K562 (cell line): ENCODE measurements around the gene SYVN1. TPM values are rescaled to one million over a fixed set of nuclear protein-coding genes. Genes with fewer than 3 reads are reported as not detected.
A peak's percentile ranks its signal among the peaks of the same experiment; 100 is the strongest.

Source experiments
- ADNP ChIP-seq: fragments of 200-800 bp; sonication (Bioruptor generic); IDR thresholded peaks from 2 replicates; pipeline ENCODE4 v1.6.1; 2016; ENCODE audit warnings: missing genetic modification characterization, missing compliant biosample characterization
- BACH1 ChIP-seq: fragments of 200-800 bp; sonication (Bioruptor generic); IDR thresholded peaks from 2 replicates; pipeline ENCODE4 v1.6.1; 2016; ENCODE audit warnings: missing genetic modification characterization, missing compliant biosample characterization
- FOXK1 ChIP-seq: sonication (generic); formaldehyde crosslinking; IDR thresholded peaks from 2 replicates; pipeline ENCODE4 v1.8.0; 2022; ENCODE audit warnings: missing genetic modification reagents, mild to moderate bottlenecking, borderline replicate concordance
- MCM3 ChIP-seq: fragments of 450-650 bp; IDR thresholded peaks from 2 replicates; pipeline ENCODE4 v1.6.1; 2016
- MEIS2 ChIP-seq: fragments of 450-650 bp; IDR thresholded peaks from 2 replicates; pipeline ENCODE4 v1.6.1; 2014; ENCODE audit warnings: mild to moderate bottlenecking; ENCODE audit not compliant: partially characterized antibody
- PBX2 ChIP-seq, 2 experiments: IDR thresholded peaks in 1 of 2; conservative IDR thresholded peaks in 1 of 2; 2 replicates each; pipeline ENCODE4 v1.6.1; 2016; ENCODE audit warnings: low read depth in 2 of 2, mild to moderate bottlenecking in 1 of 2, missing compliant biosample characterization in 1 of 2, missing genetic modification characterization in 1 of 2, moderate library complexity in 1 of 2
- PRPF4 ChIP-seq: fragments of 200-400 bp; formaldehyde crosslinking; IDR thresholded peaks from one replicate; pipeline ENCODE4 v1.6.1; 2017; ENCODE audit warnings: low read length, low read depth, mild to moderate bottlenecking; ENCODE audit not compliant: insufficient read depth, poor library complexity, severe bottlenecking
- SP1 ChIP-seq: sonication (generic); formaldehyde crosslinking; IDR thresholded peaks from 2 replicates; pipeline ENCODE4 v1.8.1; 2022; ENCODE audit warnings: mild to moderate bottlenecking, missing genetic modification reagents
- TARDBP ChIP-seq: fragments of 450-650 bp; IDR thresholded peaks from 2 replicates; pipeline ENCODE4 v1.6.1; 2016
- TCF15 ChIP-seq: fragments of 250-450 bp; sonication (Bioruptor Pico); IDR thresholded peaks from 2 replicates; pipeline ENCODE4 v1.8.0; 2022; ENCODE audit warnings: moderate library complexity, mild to moderate bottlenecking, inconsistent platforms
- TCF7 ChIP-seq: sonication (generic); IDR thresholded peaks from 2 replicates; pipeline ENCODE4 v1.6.1; 2016; ENCODE audit warnings: antibody characterized with exemption, borderline replicate concordance
- TGIF2 ChIP-seq: sonication (generic); formaldehyde crosslinking; IDR thresholded peaks from 2 replicates; pipeline ENCODE4 v1.8.1; 2022; ENCODE audit warnings: mild to moderate bottlenecking, missing genetic modification reagents, moderate library complexity
- YY1 ChIP-seq, 3 experiments: IDR thresholded peaks; 2 replicates each; pipeline ENCODE4 v1.6.1; 2011; ENCODE audit warnings: low read length in 2 of 3, mild to moderate bottlenecking in 2 of 3, moderate library complexity in 2 of 3, borderline replicate concordance in 1 of 3, control low read depth in 1 of 3, low read depth in 1 of 3; ENCODE audit not compliant: insufficient read depth in 3 of 3, insufficient replicate concordance in 2 of 3, control insufficient read depth in 1 of 3, insufficient read length in 1 of 3; ENCODE audit errors: extremely low read depth in 1 of 3
- ZNF24 ChIP-seq: fragments of 450-650 bp; IDR thresholded peaks from 2 replicates; pipeline ENCODE4 v1.6.1; 2016
- ZNF311 ChIP-seq: fragments of 250-450 bp; sonication (Bioruptor Pico); IDR thresholded peaks from 2 replicates; pipeline ENCODE4 v1.4.0; 2020; ENCODE audit warnings: mild to moderate bottlenecking, moderate library complexity
- ZNF436 ChIP-seq: fragments of 250-450, 450-650 bp; sonication (Bioruptor Pico); formaldehyde crosslinking; IDR thresholded peaks from 2 replicates; pipeline ENCODE4 v1.7.0; 2020; ENCODE audit warnings: mild to moderate bottlenecking
- ZNF592 ChIP-seq: fragments of 450-650 bp; IDR thresholded peaks from 2 replicates; pipeline ENCODE4 v1.6.1; 2017; ENCODE audit warnings: antibody characterized with exemption, mild to moderate bottlenecking
- ZNF830 ChIP-seq: fragments of 250-450 bp; sonication (Bioruptor Pico); IDR thresholded peaks from 2 replicates; pipeline ENCODE4 v1.5.0; 2021; ENCODE audit warnings: mild to moderate bottlenecking
- polyA plus RNA-seq, 8 experiments: library from polyadenylated mRNA; depleted of rRNA in 4 of 8; stranded (reverse) in 5 of 8; unstranded in 3 of 8; fragments of >200 nt; fragmentation: Nextera tagmentation in 2 of 8; fragmentation: Illumina TruSeq in 1 of 8; extraction: Ambion mirVana in 2 of 8; extraction: Trizol in 1 of 8; gene quantifications; 2 replicates each; pipeline versions ENCODE4 v1.2.1 to v1.2.3, GENCODE V29; 2011 to 2014; ENCODE audit warnings: inconsistent platforms in 1 of 8, missing spikeins in 1 of 8
- total RNA-seq, 7 experiments: library from RNA; depleted of rRNA in 6 of 7; stranded (reverse); fragments of >200 nt in 6 of 7; fragmentation: Illumina TruSeq in 2 of 7; extraction: Trizol in 2 of 7; gene quantifications; 2 replicates each; pipeline versions ENCODE4 v1.2.1 to v1.2.3, GENCODE V29; 2011 to 2021; ENCODE audit warnings: low replicate concordance in 1 of 7

SYVN1 gene
- total and polyA plus RNA-seq, 9 of the 15 experiments (the other 6 are each of a cell fraction or from before 2014, with no cell fraction given) = 0.41 to 47.4 (median 9.9) TPM

DNA sequence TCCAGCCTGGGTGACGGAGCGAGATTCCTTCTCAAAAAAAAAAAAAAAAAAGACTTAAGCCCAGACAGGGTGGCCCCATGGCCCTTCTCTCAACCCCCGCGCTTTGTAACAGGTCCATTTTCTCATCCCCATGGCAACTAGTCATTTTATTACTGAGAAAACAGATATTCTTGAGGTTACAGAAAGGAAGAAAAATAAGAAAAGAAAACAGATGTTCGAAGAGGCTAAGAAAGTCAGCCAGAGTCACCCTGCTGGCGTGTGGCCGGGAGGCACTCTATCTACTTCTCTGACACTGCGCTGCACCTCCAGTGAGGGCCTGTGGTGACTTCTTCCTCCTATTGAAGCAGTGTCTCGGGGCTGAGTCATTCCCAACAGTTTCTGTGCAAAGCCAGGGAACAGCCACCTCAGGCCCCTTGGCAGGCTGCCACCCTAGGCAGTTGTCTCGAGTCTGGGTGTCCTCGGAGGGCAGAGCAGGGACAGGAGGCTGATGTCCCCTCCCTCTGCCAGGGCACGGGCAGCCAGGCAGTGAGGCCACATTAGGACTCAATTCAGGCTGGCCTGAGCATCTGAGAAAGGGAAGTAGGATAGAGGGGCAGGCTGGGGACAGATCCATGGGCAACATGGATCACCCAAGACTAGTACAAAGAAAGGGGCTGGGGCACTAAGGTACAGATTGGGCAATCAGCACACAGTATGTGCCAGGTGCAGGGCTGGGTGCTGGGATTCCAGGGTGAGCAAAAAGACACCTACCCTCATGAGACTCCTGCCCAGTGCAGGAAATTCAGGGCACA lies 16.4 kb upstream of the SYVN1 start (continued):
- no peak; the same call in 1 of the 2 replicates for TF ChIP-seq BACH1 (tag)
- no peak for TF ChIP-seq MCM3
- no peak for TF ChIP-seq PBX2 (CRISPR knock-in tag; IDR thresholded peaks at IDR 0.05; ENCODE audit: low read depth)
- peak; percentile 67 for TF ChIP-seq PBX2 (tag; conservative IDR thresholded peaks at IDR 0.05; ENCODE audit: low read depth)
- no peak for TF ChIP-seq ZNF311 (CRISPR knock-in tag)
- no peak for TF ChIP-seq SP1
- TF ChIP-seq FOXK1 (CRISPR knock-in tag) = no peak
- TF ChIP-seq PRPF4 = no peak
- no peak for TF ChIP-seq YY1 (IDR thresholded peaks at IDR 0.05; ENCODE audit: borderline replicate concordance in 1 of 3, control insufficient read depth in 1 of 3, extremely low read depth in 1 of 3, insufficient read depth in 3 of 3, insufficient read length in 1 of 3, insufficient replicate concordance in 2 of 3, low read depth in 1 of 3, low read length in 2 of 3)
- TF ChIP-seq ZNF24 = no peak
- TF ChIP-seq TGIF2 (CRISPR knock-in tag) = no peak
- TF ChIP-seq TCF15 (CRISPR knock-in tag) = no peak
- TF ChIP-seq TARDBP = no peak
- no peak for TF ChIP-seq ZNF436 (CRISPR knock-in tag)
- TF ChIP-seq ADNP = no peak
- no peak for TF ChIP-seq TCF7
- peak; percentile 60 for TF ChIP-seq MEIS2
- no peak for TF ChIP-seq ZNF830 (CRISPR knock-in tag)
- TF ChIP-seq ZNF592 = peak; percentile 93
